H1 (cell line): Measurements from ENCODE around the gene UBAP1L. TPM values are rescaled to one million over a fixed set of nuclear protein-coding genes. Genes with fewer than 3 reads are reported as not detected.

Experiments used
- CTCF ChIA-PET: fragments of 300-600 bp; sonication (Branson Sonifier 250); formaldehyde crosslinking; loops from one replicate; lab custom pipeline; 2021; ENCODE audit not compliant: partially characterized antibody; lab: Charles Lee
- POLR2A ChIA-PET: fragments of 300-600 bp; sonication (Branson Sonifier 250); formaldehyde crosslinking; loops from one replicate; lab custom pipeline; 2021; ENCODE audit warnings: inconsistent platforms; ENCODE audit not compliant: partially characterized antibody; lab: Charles Lee
- DNase-seq, 2 experiments: peaks; one replicate each; pipeline versions ENCODE4 v3.0.0 to v3.0.0-alpha.2; 2010 to 2022; ENCODE audit warnings: low spot score in 2 of 2, low read depth in 1 of 2, mixed read lengths in 1 of 2
- FAIRE-seq: peaks from 2 replicates; lab custom pipeline; 2011; peaks lifted over from hg19 to GRCh38; lab: Jason Lieb, UNC
- H2AFZ ChIP-seq: 2 replicates; pipeline ENCODE4 v1.8.1; 2012; ENCODE audit warnings: low read length, inconsistent platforms
- H2AK5ac ChIP-seq: 2 replicates; pipeline ENCODE4 v1.6.1; 2013; ENCODE audit warnings: low read depth, low read length
- H2BK120ac ChIP-seq: replicated peaks from 2 replicates; pipeline ENCODE3; 2013; ENCODE audit warnings: low read depth, low read length, inconsistent platforms
- H2BK12ac ChIP-seq: 2 replicates; pipeline ENCODE4 v1.6.1; 2013; ENCODE audit warnings: low read depth, low read length
- H2BK15ac ChIP-seq: 2 replicates; pipeline ENCODE4 v1.6.1; 2013; ENCODE audit warnings: low read length
- H2BK20ac ChIP-seq: 2 replicates; pipeline ENCODE4 v1.6.1; 2013; ENCODE audit warnings: low read length
- H2BK5ac ChIP-seq: 2 replicates; pipeline ENCODE4 v1.6.1; 2013; ENCODE audit warnings: low read depth, low read length
- H3K14ac ChIP-seq: 2 replicates; pipeline ENCODE4 v1.6.1; 2013; ENCODE audit warnings: inconsistent platforms; ENCODE audit not compliant: insufficient read length
- H3K18ac ChIP-seq: 2 replicates; pipeline ENCODE4 v1.6.1; 2013; ENCODE audit warnings: low read length; ENCODE audit errors: extremely low read depth
- H3K23ac ChIP-seq: 2 replicates; pipeline ENCODE4 v1.6.1; 2013; ENCODE audit warnings: inconsistent platforms; ENCODE audit not compliant: insufficient read length
- H3K23me2 ChIP-seq: 2 replicates; pipeline ENCODE4 v1.6.1; 2013; ENCODE audit warnings: low read depth, low read length
- H3K27ac ChIP-seq: 2 replicates; pipeline ENCODE4 v1.6.1; 2011; ENCODE audit warnings: low read depth, low read length, inconsistent platforms
- H3K27me3 ChIP-seq, 4 experiments: replicated peaks in 1 of 4; 1 replicate in 1 of 4; 2 replicates in 3 of 4; pipeline versions ENCODE4 v1.6.1 to v1.8.1; 2011 to 2013; ENCODE audit warnings: low read length in 3 of 4, mild to moderate bottlenecking in 3 of 4, inconsistent platforms in 2 of 4, mixed read lengths in 2 of 4, moderate library complexity in 1 of 4; ENCODE audit not compliant: control insufficient read depth in 3 of 4, insufficient read depth in 3 of 4; ENCODE audit errors: extremely low read depth in 1 of 4
- H3K36me3 ChIP-seq, 4 experiments: 2 replicates each; pipeline versions ENCODE4 v1.6.1 to v1.8.1; 2011 to 2013; ENCODE audit warnings: mild to moderate bottlenecking in 4 of 4, low read length in 3 of 4, moderate library complexity in 2 of 4, control low read depth in 1 of 4, inconsistent platforms in 1 of 4; ENCODE audit not compliant: insufficient read depth in 4 of 4, control insufficient read depth in 2 of 4
- H3K4ac ChIP-seq: replicated peaks from 2 replicates; pipeline ENCODE3; 2013; ENCODE audit warnings: low read length, low read depth, mixed read lengths, inconsistent platforms; ENCODE audit not compliant: insufficient read length
- H3K4me1 ChIP-seq, 4 experiments: replicated peaks in 1 of 4; 1 replicate in 1 of 4; 2 replicates in 3 of 4; pipeline versions ENCODE4 v1.6.1 to v1.8.1; 2011 to 2013; ENCODE audit warnings: low read length in 3 of 4, inconsistent platforms in 2 of 4, mixed read lengths in 1 of 4; ENCODE audit not compliant: insufficient read depth in 4 of 4, control insufficient read depth in 3 of 4
- H3K4me2 ChIP-seq, 2 experiments: 2 replicates each; pipeline versions ENCODE4 v1.6.1 to v1.8.1; 2011 to 2013; ENCODE audit warnings: low read depth in 2 of 2, low read length in 2 of 2, control low read depth in 1 of 2, inconsistent platforms in 1 of 2, mild to moderate bottlenecking in 1 of 2; ENCODE audit not compliant: insufficient read depth in 1 of 2
- H3K4me3 ChIP-seq, 4 experiments: fragments of 200-600, 300-600 bp in 1 of 4; sonication (generic), shearing (Covaris generic), sonication (Bioruptor Twin) in 1 of 4; 2 replicates each; pipeline versions ENCODE4 v1.5.1 to v1.8.1; 2011 to 2016; ENCODE audit warnings: low read length in 4 of 4, low read depth in 3 of 4, control low read depth in 2 of 4, inconsistent platforms in 2 of 4, mild to moderate bottlenecking in 2 of 4, mixed read lengths in 1 of 4, moderate library complexity in 1 of 4; ENCODE audit not compliant: insufficient read depth in 2 of 4; ENCODE audit errors: extremely low read depth in 1 of 4
- H3K56ac ChIP-seq: replicated peaks from 2 replicates; pipeline ENCODE3; 2013; ENCODE audit warnings: low read depth, mild to moderate bottlenecking, mixed read lengths, low read length, inconsistent platforms; ENCODE audit not compliant: insufficient read length
- H3K79me1 ChIP-seq: 2 replicates; pipeline ENCODE4 v1.6.1; 2013; ENCODE audit warnings: low read depth, low read length, control low read depth
- H3K79me2 ChIP-seq, 2 experiments: 2 replicates each; pipeline versions ENCODE4 v1.6.1 to v1.8.1; 2012 to 2013; ENCODE audit warnings: low read length in 2 of 2, mild to moderate bottlenecking in 2 of 2, inconsistent platforms in 1 of 2; ENCODE audit not compliant: insufficient read depth in 2 of 2, control insufficient read depth in 1 of 2
- H3K9ac ChIP-seq, 4 experiments: replicated peaks in 1 of 4; 1 replicate in 1 of 4; 2 replicates in 3 of 4; pipeline versions ENCODE4 v1.6.1 to v1.8.1; 2011 to 2013; ENCODE audit warnings: low read depth in 3 of 4, low read length in 3 of 4, control low read depth in 2 of 4, mild to moderate bottlenecking in 2 of 4, moderate library complexity in 2 of 4, inconsistent platforms in 1 of 4; ENCODE audit errors: extremely low read depth in 1 of 4
- H3K9me3 ChIP-seq, 2 experiments: 2 replicates each; pipeline versions ENCODE4 v1.6.1 to v1.8.1; 2012 to 2013; ENCODE audit warnings: mild to moderate bottlenecking in 2 of 2, moderate library complexity in 2 of 2, control low read depth in 1 of 2, inconsistent platforms in 1 of 2, low read depth in 1 of 2, low read length in 1 of 2, mixed read lengths in 1 of 2; ENCODE audit not compliant: insufficient read depth in 2 of 2
- H4K20me1 ChIP-seq, 2 experiments: replicated peaks in 1 of 2; 2 replicates each; pipeline versions ENCODE3 to v1.8.1; 2011 to 2013; ENCODE audit warnings: inconsistent platforms in 2 of 2, low read length in 2 of 2, mild to moderate bottlenecking in 1 of 2; ENCODE audit not compliant: insufficient read depth in 2 of 2, control insufficient read depth in 1 of 2
- H4K5ac ChIP-seq: 2 replicates; pipeline ENCODE4 v1.6.1; 2013; ENCODE audit warnings: low read length, low read depth, mixed read lengths, inconsistent platforms; ENCODE audit not compliant: insufficient read length
- H4K8ac ChIP-seq: 2 replicates; pipeline ENCODE4 v1.8.0; 2013; ENCODE audit warnings: mild to moderate bottlenecking, moderate library complexity, low read length, inconsistent platforms; ENCODE audit not compliant: insufficient read depth; ENCODE audit errors: extremely low read depth
- H4K91ac ChIP-seq: replicated peaks from 2 replicates; pipeline ENCODE3; 2013; ENCODE audit warnings: low read length, mixed read lengths, inconsistent platforms; ENCODE audit not compliant: insufficient read length
- CTCF ChIP-seq, 3 experiments: IDR thresholded peaks; 1 replicate in 2 of 3; 2 replicates in 1 of 3; pipeline versions ENCODE4 v1.5.1 to v1.6.1; 2011; ENCODE audit warnings: low read length in 3 of 3, mild to moderate bottlenecking in 3 of 3, inconsistent platforms in 2 of 3, low read depth in 1 of 3, moderate library complexity in 1 of 3; ENCODE audit not compliant: insufficient read depth in 1 of 3; ENCODE audit errors: control extremely low read depth in 1 of 3
- EP300 ChIP-seq, 2 experiments: IDR thresholded peaks; 1 replicate in 1 of 2; 2 replicates in 1 of 2; pipeline ENCODE4 v1.6.1; 2011 to 2012; ENCODE audit warnings: low read depth in 2 of 2, low read length in 2 of 2, mild to moderate bottlenecking in 2 of 2, borderline replicate concordance in 1 of 2, inconsistent platforms in 1 of 2, moderate library complexity in 1 of 2
- NANOG ChIP-seq: IDR thresholded peaks from 2 replicates; pipeline ENCODE4 v1.6.1; 2011; ENCODE audit warnings: low read length, low read depth, mild to moderate bottlenecking, inconsistent platforms; ENCODE audit not compliant: insufficient read depth, poor library complexity, severe bottlenecking
- PHF8 ChIP-seq: fragments of 200-600 bp; sonication (generic); conservative IDR thresholded peaks from 2 replicates; pipeline ENCODE4 v1.7.1; 2012; ENCODE audit warnings: low read depth, mild to moderate bottlenecking, inconsistent platforms, low read length, moderate library complexity
- RXRA ChIP-seq: IDR thresholded peaks from 2 replicates; pipeline ENCODE4 v1.6.1; 2011; ENCODE audit warnings: low read depth, mild to moderate bottlenecking, low read length, moderate library complexity; ENCODE audit not compliant: insufficient read depth
- SIN3A ChIP-seq, 2 experiments: IDR thresholded peaks in 1 of 2; conservative IDR thresholded peaks in 1 of 2; 2 replicates each; pipeline ENCODE4 v1.6.1; 2011 to 2012; ENCODE audit warnings: low read length in 2 of 2, improper control_type of control experiment in 1 of 2, low read depth in 1 of 2, mild to moderate bottlenecking in 1 of 2
- SP1 ChIP-seq: IDR thresholded peaks from 2 replicates; pipeline ENCODE4 v1.6.1; 2011; ENCODE audit warnings: low read depth, low read length
- TCF12 ChIP-seq: IDR thresholded peaks from 2 replicates; pipeline ENCODE4 v1.6.1; 2011; ENCODE audit warnings: low read depth, mild to moderate bottlenecking, low read length
- WGBS, 2 experiments: shearing (Covaris generic) in 1 of 2; methylation state at CpG; one replicate each; pipeline versions ENCODE4 v1.1.6 to v1.1.7; 2013 to 2015; ENCODE audit warnings: low lambda C conversion rate in 2 of 2, mixed read lengths in 2 of 2, inconsistent platforms in 1 of 2, low coverage in 1 of 2, missing lambda C conversion rate in 1 of 2; ENCODE audit not compliant: insufficient replicate concordance in 2 of 2, insufficient coverage in 1 of 2, insufficient read length in 1 of 2; ENCODE audit errors: extremely low coverage in 1 of 2, missing lambda C conversion rate in 1 of 2; 5-methylcytosine and 5-hydroxymethylcytosine counted together
- polyA plus RNA-seq, 7 experiments: library from polyadenylated mRNA; depleted of rRNA in 3 of 7; stranded (reverse) in 5 of 7; unstranded in 2 of 7; fragments of >200 nt in 5 of 7; fragments of 200-250 nt in 2 of 7; gene quantifications; 1 replicate in 5 of 7; 2 replicates in 1 of 7; 4 replicates in 1 of 7; pipeline versions ENCODE4 v1.2.1 to v1.2.3, GENCODE V29; 2011 to 2013; ENCODE audit warnings: missing spikeins in 2 of 7, mixed read lengths in 2 of 7
- total RNA-seq: library from RNA; stranded (reverse); fragmentation: NEBNext Ultra II Directional; extraction: Animal tissue kit (Norgen Biotek cat#: 25700); gene quantifications from 2 replicates; pipeline ENCODE4 v1.2.1, GENCODE V29; 2021

The UBAP1L gene
- total and polyA plus RNA-seq, 2 of the 8 experiments (the other 6 are each of a cell fraction or from before 2014, with no cell fraction given) = 0.67 to 1.7 TPM

- WGBS, 2 experiments = 88% methylated on average over 6 of the region's 6 CpGs; no CpG with 5 or more reads in 1 of the 2 experiments
- Histone ChIP-seq H3K79me1 (no peaks in the 10 kb centered on the region), H2BK20ac (no peak overlapping the region), H4K8ac (no peak overlapping the region), H2AK5ac (no peak overlapping the region), H3K23me2 (no peaks in the 10 kb centered on the region; the same call in 1 of the 2 replicates), H2BK5ac (no peak overlapping the region), H3K14ac (no peak overlapping the region), H3K4me3 (no peak overlapping the region), H2BK15ac (no peak overlapping the region), H4K5ac (no peak overlapping the region), H3K79me2 (no peaks in the 10 kb centered on the region), H4K20me1 (no peaks in the 10 kb centered on the region), H2AFZ (no peak overlapping the region), H3K27me3 (no peaks in the 10 kb centered on the region), H3K4me1 (peaks cover 0 to 3% (median under 1%) of the 10 kb centered on the region in 4 experiments; a peak in 2 of 7 replicates), H3K18ac (no peak overlapping the region), H3K9me3 (no peaks in the 10 kb centered on the region), H3K4me2 (no peak overlapping the region), H3K23ac (no peak overlapping the region), H4K91ac (no peak overlapping the region), H2BK120ac (no peak overlapping the region), H3K9ac (no peak overlapping the region), H3K4ac (no peak overlapping the region), H3K36me3 (no peaks in the 10 kb centered on the region), H3K27ac (no peak overlapping the region), H3K56ac (no peak overlapping the region), H2BK12ac (no peak overlapping the region)
- ChIA-PET POLR2A (interaction anchor here (1.0 to 3.4 kb wide), 3 partner anchors 9 to 71 kb away, joined by 3 to 16 read pairs (median 3); no protein-coding TSS in a partner anchor), CTCF (interaction anchor here (0.5 to 4.0 kb wide), 10 partner anchors 12 to 184 kb away, joined by 3 to 45 read pairs (median 6); partner anchors contain the start of gene KBTBD13)
- DNase-seq (no peak), FAIRE-seq (no peak)
- no peak for TF ChIP-seq RXRA
- no peak for TF ChIP-seq SIN3A (conservative IDR thresholded peaks at IDR 0.05 in 1 of 2, IDR thresholded peaks at IDR 0.05 in 1 of 2; ENCODE audit: low read depth in 1 of 2, low read length in 2 of 2)
- no peak for TF ChIP-seq TCF12
- TF ChIP-seq SP1 = no peak
- no peak for TF ChIP-seq NANOG
- no peak for TF ChIP-seq CTCF (IDR thresholded peaks at IDR 0.05; ENCODE audit: control extremely low read depth in 1 of 3, insufficient read depth in 1 of 3, low read depth in 1 of 3, low read length in 3 of 3)
- no peak for TF ChIP-seq PHF8
- TF ChIP-seq EP300 (IDR thresholded peaks at IDR 0.05; ENCODE audit: borderline replicate concordance in 1 of 2, low read depth in 2 of 2, low read length in 2 of 2) = no peak
Measured at GRCh38 chr15:65096481-65097385, 18.3 kb downstream of the UBAP1L start.
